HFFc6 (cell line): ENCODE measurements around the gene TMEM11. TPM values are rescaled to one million over a fixed set of nuclear protein-coding genes. Genes with fewer than 3 reads are reported as not detected.

Experiments used
- DNase-seq: peaks from one replicate; pipeline ENCODE4 v3.0.0-alpha.2; 2018
- H3K27ac Mint-ChIP-seq: 2 replicates; pipeline ENCODE4 v1.8.0; 2020; ENCODE audit warnings: mild to moderate bottlenecking, mixed read lengths
- H3K27me3 Mint-ChIP-seq: 2 replicates; pipeline ENCODE4 v1.8.0; 2021; ENCODE audit warnings: mild to moderate bottlenecking, moderate library complexity, mixed read lengths; ENCODE audit not compliant: insufficient read depth
- H3K36me3 Mint-ChIP-seq: 2 replicates; pipeline ENCODE4 v1.8.0; 2021; ENCODE audit warnings: low read depth, mixed read lengths
- H3K4me1 Mint-ChIP-seq: 2 replicates; pipeline ENCODE4 v1.8.0; 2020; ENCODE audit warnings: low read depth, mixed read lengths
- H3K4me3 Mint-ChIP-seq: 2 replicates; pipeline ENCODE4 v1.8.0; 2020; ENCODE audit warnings: mild to moderate bottlenecking, moderate library complexity, mixed read lengths
- H3K9me3 Mint-ChIP-seq: 2 replicates; pipeline ENCODE4 v1.8.0; 2020; ENCODE audit warnings: mild to moderate bottlenecking, mixed read lengths
- total RNA-seq, 6 experiments: library from RNA; stranded (reverse); fragmentation: NEBNext Ultra II Directional; extraction: Animal tissue kit (Norgen Biotek cat#: 25700); gene quantifications; 2 replicates in 1 of 6; 3 replicates in 5 of 6; pipeline ENCODE4 v1.2.3, GENCODE V29; 2021
- TF ChIP-seq, protein P1 (sequence below): fragments of 200-600 bp; sonication (generic); IDR thresholded peaks from 2 replicates; pipeline ENCODE4 v1.5.0; 2021; ENCODE audit warnings: antibody characterized with exemption, mild to moderate bottlenecking

The TMEM11 gene
- total RNA-seq, 6 experiments from 2014 or later = 32.5 to 37.6 (median 33.9) TPM

DNA sequence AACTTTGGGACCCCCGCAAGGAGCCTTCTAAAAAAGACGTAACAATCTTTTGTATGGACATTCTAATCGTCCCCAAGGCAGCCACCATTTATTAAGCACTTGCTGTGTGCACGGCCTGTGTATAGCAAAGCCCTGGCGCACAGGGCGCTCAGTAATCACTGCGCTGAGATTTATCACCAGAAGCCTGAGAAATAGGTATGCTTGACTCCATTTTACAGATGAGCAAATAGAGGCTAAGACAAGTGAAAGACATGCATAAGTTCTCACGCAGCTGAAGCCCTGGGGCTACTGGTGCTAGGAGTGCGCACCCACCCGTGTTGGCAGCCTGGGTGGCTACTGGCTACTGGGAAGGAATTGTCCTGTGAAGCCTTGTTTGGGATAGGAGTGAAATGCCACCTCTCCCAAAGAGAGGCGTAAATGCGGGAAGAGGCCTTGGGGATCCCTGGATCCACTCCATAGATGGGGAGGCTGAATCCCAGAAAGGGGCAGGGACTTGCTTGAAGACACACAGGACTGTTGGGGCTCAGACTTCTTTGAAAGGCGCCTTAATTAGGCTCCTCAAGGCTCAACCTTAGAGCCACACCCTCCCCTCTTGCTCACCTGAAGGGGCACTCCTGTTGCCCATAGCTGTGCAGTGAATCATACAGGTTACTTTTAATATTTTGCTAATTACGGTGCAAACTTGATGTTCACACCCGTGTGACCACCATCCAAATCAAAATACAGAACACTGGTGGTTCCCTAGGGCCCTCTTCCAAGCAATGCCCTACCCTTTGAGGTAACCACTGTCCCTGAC lies 39.9 kb upstream of the TMEM11 start:
- Mint-ChIP-seq H3K9me3 (no peaks in the 10 kb centered on the region), H3K27me3 (no peaks in the 10 kb centered on the region; the same call in 1 of the 2 replicates), H3K36me3 (no peaks in the 10 kb centered on the region), H3K27ac (no peak overlapping the region), H3K4me3 (peak overlapping the region; percentile 86), H3K4me1 (peaks cover 23% of the 10 kb centered on the region)
- TF ChIP-seq, protein P1, sequence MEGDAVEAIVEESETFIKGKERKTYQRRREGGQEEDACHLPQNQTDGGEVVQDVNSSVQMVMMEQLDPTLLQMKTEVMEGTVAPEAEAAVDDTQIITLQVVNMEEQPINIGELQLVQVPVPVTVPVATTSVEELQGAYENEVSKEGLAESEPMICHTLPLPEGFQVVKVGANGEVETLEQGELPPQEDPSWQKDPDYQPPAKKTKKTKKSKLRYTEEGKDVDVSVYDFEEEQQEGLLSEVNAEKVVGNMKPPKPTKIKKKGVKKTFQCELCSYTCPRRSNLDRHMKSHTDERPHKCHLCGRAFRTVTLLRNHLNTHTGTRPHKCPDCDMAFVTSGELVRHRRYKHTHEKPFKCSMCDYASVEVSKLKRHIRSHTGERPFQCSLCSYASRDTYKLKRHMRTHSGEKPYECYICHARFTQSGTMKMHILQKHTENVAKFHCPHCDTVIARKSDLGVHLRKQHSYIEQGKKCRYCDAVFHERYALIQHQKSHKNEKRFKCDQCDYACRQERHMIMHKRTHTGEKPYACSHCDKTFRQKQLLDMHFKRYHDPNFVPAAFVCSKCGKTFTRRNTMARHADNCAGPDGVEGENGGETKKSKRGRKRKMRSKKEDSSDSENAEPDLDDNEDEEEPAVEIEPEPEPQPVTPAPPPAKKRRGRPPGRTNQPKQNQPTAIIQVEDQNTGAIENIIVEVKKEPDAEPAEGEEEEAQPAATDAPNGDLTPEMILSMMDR = no peak
- no peak for DNase-seq

- Mint-ChIP-seq H3K4me1 (peaks cover 23% of the 10 kb centered on the region), H3K27ac (no peak within 1 kb of the TSS), H3K27me3 (peaks cover 2% of the 10 kb centered on the region; the same call in 1 of the 2 replicates), H3K36me3 (no peaks in the 10 kb centered on the region), H3K4me3 (peak within 1 kb of the TSS; percentile 86), H3K9me3 (no peaks in the 10 kb centered on the region)
- TF ChIP-seq, protein P1 = no peak
- peak; percentile 58 for DNase-seq
Measured at GRCh38 chr17:21252796-21253645, 39.1 kb upstream of the TMEM11 start, which contains the start of gene NATD1. Gene NATD1 (minus strand): TSS chr17:21253410. CDS start chr17:21253264, 146 bp downstream.

DNA sequence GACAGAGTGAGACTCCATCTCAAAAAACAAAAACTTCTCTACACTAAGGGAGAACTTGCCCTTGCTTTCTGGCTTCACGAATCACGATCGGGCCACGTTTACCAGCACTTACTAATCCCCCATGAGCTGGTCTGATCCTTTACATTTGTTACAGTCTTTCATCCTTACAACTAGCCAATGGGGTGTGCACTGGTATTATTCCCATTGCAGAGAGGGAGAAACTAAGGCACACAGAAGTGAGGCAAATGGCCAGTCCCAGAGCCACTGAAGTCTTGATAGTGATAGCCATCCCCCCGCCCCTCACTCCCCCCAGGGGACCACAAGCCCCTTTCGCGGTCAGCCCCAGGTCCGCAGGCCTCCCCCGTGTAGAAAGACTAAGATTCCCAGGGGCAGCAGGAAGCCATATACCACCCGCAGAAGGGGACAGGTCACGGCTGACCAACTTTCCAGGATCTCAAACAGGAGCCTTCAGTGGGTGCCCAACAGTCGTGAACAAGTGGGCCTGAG lies 38.4 kb upstream of the TMEM11 start:
- no peak overlapping the region for H3K27ac Mint-ChIP-seq
- no peaks in the 10 kb centered on the region for H3K36me3 Mint-ChIP-seq
- H3K4me1 Mint-ChIP-seq = peaks cover 18% of the 10 kb centered on the region
- peak overlapping the region; percentile 82 for H3K4me3 Mint-ChIP-seq
- peaks cover 2% of the 10 kb centered on the region; the same call in 1 of the 2 replicates for H3K27me3 Mint-ChIP-seq
- H3K9me3 Mint-ChIP-seq = no peaks in the 10 kb centered on the region
- DNase-seq = no peak
- TF ChIP-seq, protein P1 = no peak

DNA sequence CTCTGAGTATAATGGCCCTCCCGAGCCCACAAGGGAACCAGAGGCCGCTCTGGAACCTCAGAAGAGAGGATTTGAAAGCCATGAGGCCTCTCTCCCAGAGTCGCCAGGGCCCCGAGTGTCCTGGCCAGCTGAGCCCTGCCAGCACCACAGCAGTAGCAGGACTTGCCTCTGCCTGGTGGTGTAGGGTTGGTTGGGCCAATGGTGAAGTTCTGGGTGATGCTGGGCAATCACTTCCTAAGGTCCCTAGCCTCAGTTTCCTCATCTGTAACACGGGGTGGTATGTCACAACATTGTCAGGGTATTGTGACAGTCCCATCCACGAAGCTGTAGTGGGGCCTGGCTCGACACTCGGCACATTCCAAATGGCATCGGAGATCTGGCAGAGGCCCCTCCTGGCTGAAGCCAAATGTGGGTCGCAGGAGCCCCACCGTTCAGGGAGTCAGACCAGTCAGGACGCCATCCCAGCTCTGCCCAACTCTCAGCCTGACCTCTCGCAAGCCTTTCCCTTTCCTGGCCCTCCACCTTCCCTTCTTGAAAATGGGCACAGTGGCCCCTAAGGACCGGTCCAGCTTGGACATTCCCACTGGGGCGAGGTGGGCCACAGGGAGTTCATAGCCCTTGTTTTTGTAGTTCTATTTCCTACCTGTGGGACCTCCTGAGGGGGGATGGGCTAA lies 37.5 kb upstream of the TMEM11 start:
- no peaks in the 10 kb centered on the region for H3K9me3 Mint-ChIP-seq
- peaks cover 2% of the 10 kb centered on the region; the same call in 1 of the 2 replicates for H3K27me3 Mint-ChIP-seq
- peaks cover 17% of the 10 kb centered on the region for H3K4me1 Mint-ChIP-seq
- no peak for DNase-seq
- H3K27ac Mint-ChIP-seq = no peak overlapping the region
- TF ChIP-seq, protein P1 = no peak
- H3K4me3 Mint-ChIP-seq = no peak overlapping the region
- no peaks in the 10 kb centered on the region for H3K36me3 Mint-ChIP-seq

DNA sequence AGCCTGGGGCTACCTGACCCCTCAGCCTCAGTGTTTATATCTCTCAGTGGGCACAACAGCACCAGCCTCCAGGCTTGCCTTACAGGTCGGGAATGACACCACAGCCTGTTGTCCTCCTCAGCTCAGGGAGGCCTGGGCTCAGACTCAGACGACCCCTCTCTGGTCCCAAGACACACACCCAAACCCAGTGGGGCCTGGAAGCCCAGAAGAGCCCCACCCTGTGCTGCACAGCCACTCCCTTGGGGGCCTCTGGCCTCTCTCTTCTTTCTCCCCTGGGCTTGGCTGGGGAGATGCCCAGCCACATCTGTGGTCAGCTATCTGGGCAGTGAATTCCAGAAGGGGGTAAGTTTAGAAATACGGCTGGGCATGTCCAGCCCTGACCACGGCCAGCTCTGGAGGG lies 36.9 kb upstream of the TMEM11 start:
- Mint-ChIP-seq H3K36me3 (no peaks in the 10 kb centered on the region), H3K4me1 (peaks cover 17% of the 10 kb centered on the region), H3K27ac (no peak overlapping the region), H3K9me3 (no peaks in the 10 kb centered on the region), H3K4me3 (no peak overlapping the region), H3K27me3 (peaks cover 2% of the 10 kb centered on the region; the same call in 1 of the 2 replicates)
- DNase-seq = no peak
- TF ChIP-seq, protein P1 = no peak
